ENCODE measurements around the gene B3GNT8.
"Not testable (repeated sequence)": the region's sequence is repeated elsewhere in the genome, so short reads cannot be mapped to it uniquely, and the experiment has no call there.

B3GNT8 gene

DNA sequence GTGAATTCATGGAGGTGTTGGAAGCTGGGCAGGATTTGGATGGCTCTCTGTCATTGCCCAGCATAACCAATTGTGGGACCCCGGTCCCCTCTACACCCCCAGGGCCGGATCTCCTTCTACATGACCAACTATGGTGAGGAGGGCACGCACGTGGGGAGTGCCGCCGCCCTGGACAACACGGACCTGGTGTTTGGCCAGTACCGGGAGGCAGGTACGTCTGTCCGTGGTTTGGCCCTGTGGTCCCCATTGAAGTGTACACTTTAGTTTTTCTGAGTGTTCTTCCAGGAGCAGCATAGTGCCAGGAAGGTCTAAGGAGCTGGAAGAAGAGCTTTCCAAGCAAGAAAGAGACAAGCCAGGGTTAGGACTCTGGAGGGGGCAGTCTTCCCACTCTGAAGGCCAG is 13.2 kb downstream of the B3GNT8 start:
- DNase-seq = no peak

DNA sequence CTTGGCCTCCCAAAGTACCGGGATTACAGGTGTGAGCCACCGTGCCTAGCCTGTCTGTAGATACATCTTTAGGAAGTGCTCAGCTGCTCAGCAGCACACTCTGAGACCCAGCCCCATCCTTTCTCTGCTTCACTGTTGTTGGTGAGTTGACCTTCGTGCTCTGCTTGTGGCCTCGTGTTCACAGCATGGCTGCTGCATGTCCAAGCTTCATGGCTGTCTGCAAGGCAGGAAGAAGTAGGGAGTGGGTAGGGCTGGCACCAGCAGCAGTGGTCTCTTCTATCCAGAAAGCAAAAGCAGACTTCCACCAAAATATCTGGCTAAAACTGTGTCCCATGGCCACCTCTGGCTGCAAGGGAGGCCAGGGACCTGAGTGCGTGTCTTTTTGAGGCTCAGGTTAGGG is 14.2 kb downstream of the B3GNT8 start:
- DNase-seq = no peak

DNA sequence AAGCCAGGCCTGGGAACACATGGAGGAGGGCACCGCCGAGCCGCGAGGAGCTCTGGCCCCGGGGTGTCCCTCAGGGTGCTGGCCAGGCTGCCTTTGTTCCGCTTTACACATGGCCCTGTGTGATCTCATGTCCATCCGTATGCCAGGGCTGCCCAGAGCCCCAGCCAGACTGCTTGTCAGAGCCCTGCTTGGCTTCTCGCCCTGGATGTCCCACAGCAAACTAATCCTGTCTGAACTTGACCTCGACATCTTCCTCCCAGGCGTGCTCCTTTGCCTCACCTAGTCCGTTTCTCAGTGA is 15.3 kb downstream of the B3GNT8 start:
- DNase-seq = no peak

DNA sequence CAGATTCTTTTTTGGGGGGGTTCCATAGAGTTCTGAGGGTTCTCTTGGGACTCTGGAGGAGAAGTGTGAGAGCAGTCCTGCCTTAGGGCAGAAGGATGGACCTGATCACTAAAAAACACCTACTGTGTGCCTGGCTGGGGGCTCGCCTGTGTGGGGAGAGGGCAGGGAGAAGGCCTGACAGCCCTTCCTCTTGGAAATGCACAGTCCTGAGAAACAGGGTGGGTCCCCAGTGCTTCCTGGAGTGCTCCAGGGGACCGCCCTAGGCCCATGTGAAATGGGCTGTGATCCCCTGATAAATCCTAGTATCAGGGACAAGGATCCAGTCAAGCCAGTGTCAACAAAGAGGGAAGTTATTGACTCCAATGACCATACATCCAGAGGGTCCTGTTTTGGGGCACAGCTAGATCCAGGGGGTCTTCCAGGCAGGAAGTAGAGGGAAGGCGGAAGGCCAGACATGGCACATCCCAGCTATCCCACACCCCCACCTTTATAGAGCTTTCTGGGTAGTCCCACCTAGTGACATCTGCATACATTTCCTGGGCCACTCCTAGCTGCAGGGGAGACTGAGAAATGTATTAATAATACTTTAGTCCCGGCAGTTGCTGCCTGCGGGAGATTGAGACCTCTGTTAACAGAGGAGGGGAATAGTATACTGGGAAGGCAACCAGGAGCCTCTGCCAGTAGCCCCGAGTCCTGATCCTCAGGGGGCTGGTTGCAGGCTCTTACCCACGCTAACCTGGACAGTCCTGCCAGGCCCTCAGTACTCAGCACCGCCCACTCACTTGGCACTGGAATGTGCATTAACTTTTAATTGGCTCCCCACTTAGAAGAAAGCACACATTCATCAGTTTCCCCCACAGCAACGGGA is 15.8 kb downstream of the B3GNT8 start:
- DNase-seq = no peak

DNA sequence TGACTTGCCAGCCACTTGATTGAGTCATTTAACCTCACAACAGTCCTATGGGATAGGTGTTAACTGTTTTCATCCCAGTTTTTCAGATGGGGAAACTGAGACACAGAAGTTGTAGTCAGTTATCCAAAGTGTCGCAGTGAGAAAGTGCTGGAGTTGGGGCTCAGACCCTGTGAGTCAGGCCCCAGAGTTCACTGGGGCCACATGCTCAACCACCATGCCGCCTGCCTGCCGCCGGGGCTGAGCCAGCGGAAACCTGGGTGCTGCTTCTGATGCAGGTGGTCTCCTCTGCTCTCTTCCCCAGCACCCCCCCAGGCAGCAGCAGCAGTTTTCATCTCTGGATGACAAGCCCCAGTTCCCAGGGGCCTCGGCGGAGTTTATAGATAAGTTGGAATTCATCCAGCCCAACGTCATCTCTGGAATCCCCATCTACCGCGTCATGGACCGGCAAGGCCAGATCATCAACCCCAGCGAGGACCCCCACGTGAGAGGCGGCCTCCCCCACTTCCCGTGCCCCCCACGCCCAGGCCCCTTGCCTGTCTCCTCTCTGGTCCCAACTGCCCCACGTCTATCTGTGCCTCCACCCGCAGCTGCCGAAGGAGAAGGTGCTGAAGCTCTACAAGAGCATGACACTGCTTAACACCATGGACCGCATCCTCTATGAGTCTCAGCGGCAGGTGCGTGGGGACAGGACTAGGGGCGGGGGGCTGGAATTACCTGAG is 16.7 kb downstream of the B3GNT8 start:
- DNase-seq = no peak

DNA sequence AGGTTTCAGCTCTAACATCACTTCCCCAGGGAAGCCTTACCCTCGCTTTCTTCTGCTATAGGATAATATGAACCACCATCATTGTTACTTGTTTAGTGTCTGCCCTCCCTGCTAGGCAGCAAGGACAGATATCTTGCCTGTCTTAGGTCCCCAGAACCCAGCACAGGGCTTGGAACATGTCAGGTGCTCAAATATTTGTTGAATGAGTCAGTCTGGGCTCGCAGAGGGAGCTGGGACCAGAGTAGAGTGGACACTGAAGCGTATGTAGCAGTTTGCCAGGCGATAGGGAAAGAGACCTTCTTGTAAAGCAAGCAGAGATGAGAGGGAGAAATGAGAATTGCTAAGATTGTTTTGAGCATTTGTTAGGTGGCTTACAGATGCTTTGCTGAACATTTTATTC is 17.9 kb downstream of the B3GNT8 start:
- DNase-seq = no peak

DNA sequence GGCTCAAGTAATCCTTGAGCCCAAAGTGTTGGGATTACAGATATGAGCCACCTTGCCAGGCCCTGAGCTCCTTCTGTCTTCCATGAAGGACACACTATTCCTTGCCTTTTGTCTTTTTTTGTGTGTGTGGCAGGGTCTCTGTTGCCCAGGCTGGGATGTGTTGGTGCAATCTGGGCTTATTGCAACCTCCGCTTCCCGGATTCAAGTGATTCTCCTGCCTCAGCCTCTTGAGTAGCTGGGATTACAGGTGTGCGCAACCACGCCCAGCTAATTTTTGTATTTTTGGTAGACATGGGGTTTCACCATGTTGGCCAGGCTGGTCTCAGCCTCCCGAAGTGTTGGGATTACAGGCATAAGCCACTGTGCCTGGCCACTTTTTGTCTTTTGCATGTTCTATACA is 18.3 kb downstream of the B3GNT8 start:
- not testable (repeated sequence) for DNase-seq

DNA sequence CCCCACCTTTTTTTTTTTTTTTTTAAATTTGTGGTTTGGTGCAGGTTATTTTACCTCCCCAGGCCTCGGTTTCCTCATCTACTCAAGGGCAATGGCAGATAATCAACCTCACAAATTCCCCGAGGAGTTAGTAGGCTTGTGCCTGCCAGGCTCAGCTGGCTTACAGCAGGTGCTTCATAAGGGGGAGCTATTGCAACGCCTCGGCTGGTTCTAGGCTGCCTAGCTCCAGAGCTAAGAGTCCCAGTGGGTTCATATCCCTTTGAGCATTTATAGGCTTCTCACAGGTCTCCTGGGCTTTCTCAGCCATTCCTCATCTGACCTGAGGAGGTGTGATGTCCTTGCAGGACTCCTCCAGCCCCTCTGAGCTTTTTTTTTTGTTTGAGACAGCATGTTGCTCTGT is 18.9 kb downstream of the B3GNT8 start:
- peak; percentile 20 for DNase-seq

DNA sequence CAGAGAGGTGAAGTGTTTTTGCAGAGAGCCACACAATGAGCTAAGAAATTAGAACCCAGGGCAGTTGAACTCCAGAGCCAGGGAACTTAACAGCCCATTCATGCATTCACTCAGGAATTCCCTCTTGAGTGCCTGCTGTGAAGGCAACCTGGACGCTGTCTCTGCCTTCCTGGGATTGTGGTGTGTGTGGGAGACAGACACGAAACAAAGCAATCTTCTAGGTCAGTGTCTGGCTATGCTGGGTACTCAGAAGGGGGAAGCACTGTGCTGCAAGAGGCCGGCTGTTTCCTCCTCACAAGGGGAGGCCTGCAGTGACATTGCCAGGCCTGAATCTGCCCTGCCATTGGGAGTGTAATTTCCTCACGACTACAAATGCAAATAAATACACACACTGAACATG is 19.9 kb downstream of the B3GNT8 start:
- DNase-seq = no peak

DNA sequence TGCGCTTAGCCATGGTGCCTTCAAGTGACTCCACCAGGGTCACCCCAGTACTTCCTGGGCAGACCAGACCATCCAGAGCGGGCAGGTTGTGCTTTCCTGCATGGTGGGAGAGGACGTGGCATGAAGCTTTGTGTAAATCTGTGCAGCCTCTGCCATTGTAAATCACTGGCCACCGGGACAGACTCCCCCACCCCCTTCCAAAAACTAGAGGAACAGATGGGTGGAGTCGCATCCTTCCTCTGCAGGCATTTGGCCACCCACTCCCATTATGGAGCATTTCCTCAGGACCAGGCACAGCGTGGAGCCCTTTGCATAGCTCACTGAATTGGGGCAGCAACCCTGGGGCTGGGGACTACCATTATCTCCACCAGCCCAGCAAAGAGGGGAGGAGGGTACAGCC is 21.4 kb downstream of the B3GNT8 start:
- DNase-seq = no peak

DNA sequence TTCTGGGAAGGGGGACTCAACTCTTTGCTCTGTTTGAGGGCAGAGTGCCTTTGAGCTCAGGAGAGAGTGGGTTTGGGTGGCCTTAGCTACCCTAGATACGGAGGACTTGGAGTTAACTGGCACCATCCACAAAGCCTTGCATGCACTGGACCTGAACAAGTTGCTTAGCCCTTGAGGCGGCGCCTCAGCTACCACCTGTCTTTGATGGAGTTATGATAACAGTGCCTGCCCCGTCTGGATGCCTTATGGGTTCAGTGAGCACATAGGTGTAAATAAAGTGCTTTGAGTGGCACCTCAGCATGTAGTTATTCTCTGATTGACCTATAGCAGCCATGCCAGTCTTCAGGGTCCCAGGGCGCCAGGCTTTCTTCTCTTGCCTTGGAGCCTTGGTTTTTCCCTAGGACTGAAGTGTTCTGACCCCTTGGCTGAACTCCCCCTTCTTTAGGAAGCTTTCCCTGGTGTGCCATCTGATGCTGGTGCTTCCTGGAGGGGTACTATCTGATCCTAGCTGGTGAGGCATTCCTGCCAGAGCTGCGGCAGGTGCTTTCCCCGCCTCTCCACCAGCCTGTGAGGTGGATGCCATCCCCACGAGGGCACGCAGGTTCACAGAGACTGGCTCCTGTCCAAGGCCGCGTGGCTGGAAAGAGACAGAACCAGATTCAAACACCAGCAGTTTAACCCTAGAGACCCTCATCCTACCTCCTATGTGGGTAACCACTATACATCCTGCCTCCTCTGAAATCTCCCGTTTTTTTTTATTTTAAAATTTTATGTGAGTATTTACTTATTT is 23.8 kb downstream of the B3GNT8 start:
- DNase-seq = no peak

DNA sequence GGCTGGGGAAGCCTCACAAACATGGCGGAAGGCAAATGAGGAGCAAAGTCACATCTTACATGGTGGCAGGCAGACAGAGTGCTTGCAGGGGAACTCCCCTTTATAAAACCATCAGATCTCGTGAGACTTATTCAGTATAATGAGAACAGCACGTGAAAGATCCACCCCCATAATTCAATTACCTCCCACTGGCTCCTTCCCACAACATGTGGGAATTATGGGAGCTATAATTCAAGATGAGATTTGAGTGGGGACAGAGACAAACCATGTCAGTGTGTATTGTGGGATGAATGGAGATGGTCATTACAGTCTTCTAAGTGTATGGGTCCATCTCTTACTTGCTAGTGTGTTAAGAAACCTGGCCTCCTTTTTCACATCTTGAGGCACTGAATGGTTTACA is 25.2 kb downstream of the B3GNT8 start:
- no peak for DNase-seq

DNA sequence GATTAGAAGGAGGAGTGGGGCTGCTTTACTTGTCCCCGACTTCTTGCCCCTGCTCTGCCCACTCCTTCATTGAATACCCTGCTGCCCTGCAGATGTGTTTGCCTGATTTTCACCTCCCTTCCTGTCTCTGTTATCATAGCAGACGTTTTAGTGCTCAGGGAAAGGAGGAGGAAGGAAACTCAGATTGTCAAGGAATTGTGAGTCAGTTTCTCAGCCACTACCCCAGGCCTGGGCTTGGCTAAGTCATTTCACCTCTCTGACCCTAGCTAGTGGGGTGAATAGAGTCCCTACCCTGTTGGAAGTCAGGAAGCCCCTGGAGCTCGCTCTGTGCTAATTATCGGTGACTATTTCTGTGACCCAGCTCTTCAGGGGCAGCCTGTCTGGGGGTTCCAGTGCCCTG is 25.7 kb downstream of the B3GNT8 start:
- DNase-seq = no peak

DNA sequence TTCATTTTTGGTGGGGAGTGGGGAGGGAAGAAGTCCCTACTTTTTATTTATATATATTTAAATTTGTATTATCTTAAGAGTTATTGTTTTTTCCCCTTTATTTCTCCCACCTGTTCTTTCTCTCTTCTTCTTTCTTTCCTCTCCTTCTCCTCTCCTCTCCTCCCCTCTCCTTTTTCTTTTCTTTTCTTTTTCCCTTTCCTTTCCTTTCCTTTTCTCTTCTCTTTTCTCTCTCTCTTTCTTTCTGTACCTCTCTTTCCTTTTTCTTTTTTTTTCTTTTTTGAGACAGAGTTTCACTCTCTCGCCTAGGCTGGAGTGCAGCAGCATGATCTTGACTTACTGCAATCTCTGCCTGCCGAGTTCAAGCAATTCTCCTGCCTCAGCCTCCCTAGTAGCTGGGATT is 27.6 kb downstream of the B3GNT8 start:
- no peak for DNase-seq

DNA sequence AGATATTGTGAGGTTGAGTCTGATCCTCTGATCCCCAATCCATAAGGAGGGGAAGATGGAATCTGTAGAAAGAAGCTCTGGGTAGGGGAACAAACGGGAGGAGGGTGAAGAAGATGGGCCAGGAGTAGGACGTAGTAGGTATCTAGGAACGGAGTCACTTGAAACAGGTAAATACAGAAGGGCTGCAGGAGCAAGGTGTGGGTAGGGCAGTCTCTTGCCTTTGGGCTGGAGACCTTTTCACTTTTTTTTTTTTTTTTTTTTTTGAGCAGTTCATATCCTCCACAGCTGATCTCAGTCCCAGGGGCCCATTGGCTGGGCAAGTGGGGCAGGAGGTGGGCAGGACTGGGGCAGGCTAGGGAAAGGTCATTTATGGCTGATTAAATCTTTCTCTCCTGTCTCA is 28.1 kb downstream of the B3GNT8 start:
- no peak for DNase-seq

DNA sequence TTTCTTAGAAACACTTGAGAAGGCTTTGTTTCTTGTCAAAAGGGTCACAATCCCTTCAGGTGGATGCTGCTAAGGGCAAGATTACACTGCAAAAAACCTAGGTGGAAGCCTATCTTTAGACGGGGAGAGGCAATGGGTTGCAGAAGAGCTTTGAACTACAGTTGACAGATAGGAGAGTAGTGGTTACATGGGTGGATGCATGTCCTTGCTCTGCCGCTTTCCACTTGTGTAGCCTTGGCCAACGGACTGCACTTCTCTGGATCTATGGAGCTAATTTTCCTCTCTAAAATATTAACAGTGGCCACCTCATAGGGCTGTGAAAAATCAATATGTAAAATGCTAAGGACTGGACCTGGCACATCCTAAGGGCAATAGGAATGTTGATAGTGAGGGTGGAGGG is 28.6 kb downstream of the B3GNT8 start:
- no peak for DNase-seq

DNA sequence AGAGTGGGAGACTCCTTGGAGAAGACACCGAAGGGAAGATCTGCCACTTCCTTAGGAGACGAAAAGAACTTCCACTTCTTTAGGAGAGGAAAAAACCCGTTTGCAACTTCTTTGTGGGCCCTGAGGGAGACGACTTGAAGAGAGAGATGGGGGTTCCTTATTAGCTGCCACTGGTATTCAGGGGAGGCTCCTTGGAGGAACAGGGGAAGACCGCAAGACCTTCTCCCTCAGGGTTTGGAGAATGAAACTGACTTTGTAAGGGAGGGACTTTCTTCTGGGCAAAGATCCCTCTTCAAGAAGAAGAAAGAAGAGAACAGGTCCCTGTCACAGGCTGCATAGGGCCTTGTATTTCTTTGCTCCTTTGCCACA is 29.1 kb downstream of the B3GNT8 start:
- DNase-seq = no peak

DNA sequence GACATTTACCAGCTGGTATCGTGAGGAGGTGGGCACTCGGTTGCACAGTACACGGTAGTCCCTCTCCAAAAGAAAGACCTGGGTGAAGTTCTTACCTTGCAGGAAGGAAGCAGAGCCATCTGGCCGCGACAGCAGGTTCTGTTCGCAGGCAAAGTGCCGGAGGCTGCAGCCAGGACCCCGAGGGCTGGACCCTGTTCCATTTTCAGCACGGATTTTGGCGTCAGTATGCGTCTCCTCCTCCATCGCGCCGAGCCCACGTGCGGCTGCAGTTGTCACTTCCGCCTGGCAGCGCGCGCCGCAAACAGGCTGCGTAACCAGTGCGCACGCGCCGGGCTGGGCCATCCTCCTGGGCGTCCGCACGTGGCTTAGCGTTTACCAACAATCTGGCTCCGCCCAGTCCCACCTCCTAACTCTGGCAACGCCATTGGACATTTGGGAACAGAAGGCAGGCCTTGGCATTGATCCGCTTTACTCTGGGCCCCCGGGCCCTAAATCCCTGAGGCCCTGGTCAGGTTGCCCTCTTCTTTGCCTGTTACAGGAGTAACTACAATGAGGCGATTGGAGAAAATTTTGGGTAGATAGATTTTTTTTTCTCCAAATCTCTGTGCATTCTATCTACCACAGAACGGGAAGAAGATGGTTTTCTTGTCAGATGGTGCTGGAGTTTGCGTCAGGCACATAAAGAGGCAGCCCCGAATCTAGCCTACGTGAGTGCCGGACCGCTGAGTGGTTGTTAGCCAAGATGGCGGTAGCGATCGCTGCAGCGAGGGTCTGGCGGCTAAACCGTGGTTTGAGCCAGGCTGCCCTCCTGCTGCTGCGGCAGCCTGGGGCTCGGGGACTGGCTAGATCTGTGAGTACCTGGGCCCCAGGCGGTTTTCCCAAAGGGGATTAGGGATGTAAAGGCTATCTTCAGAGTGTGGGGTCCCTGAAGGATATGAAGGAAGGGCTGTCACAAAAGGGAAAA is 29.8 kb downstream of the B3GNT8 start, which contains the start of the genes BCKDHA and EXOSC5:
BCKDHA (plus strand) TSS at position 733 of the 964 bp plus-strand sequence; CDS start at position 743, 10 bp downstream.
EXOSC5 (minus strand) TSS at position 274 of the 964 bp plus-strand sequence; CDS start at position 243, 31 bp downstream.
- DNase-seq = peak; percentile 98

DNA sequence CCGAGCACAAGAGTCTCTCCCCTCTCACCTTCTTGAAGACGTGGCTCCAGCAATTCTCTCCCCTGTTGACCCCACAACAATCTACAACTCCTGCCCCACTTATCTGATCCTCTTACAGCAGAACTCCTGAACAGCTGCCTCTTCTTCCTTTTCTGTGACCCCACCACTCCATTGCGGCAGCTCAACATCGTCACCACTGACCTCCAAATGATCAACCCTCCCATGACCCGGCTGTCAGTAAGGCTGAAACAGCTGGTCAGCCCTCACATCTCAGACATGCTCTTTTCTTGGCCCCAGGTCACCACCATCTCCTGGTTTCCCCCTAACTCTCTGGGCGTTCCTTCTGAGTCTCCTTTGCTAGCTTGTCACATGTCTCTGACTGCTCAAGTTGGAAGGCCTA is 31.8 kb downstream of the B3GNT8 start:
- no peak for DNase-seq

DNA sequence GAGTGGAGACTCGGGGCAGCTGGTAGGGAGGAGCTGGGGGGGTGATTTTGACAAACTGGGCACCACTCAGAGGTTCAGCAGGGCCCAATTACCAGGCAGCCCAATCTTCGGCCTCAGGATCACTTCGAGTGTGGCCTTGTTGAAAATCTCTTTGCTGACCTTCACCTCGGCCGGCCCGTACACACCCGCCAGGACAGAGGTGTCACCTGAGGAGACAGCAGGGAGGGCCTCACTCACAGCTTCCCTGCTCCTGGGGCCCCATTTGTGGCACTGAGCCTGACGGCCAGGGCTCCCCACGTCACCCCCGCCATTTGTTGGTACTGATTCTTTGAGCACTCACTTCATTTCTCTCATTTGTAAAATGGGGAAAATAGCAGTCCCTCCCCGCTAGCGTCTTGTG is 34.4 kb downstream of the B3GNT8 start:
- no peak for DNase-seq

DNA sequence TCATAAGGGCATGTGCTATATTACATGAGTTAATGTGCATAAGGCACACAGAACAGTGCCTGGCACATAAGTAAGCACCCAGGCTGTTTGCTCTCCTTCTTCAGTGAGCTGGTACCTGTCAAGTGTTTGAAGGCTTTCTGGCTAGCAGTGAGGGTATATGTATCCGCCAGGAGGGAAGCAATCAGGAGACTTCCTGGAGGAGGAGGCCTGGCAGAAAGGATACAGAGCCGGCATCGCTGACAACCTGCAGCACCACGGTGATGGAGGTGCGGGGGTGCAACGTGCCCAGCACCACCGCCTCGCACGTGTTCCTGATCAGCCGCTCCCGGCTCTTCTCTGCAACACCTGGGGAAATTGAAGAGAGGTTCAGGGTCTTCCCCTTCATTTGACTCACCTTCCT is 35.6 kb downstream of the B3GNT8 start:
- DNase-seq = no peak

DNA sequence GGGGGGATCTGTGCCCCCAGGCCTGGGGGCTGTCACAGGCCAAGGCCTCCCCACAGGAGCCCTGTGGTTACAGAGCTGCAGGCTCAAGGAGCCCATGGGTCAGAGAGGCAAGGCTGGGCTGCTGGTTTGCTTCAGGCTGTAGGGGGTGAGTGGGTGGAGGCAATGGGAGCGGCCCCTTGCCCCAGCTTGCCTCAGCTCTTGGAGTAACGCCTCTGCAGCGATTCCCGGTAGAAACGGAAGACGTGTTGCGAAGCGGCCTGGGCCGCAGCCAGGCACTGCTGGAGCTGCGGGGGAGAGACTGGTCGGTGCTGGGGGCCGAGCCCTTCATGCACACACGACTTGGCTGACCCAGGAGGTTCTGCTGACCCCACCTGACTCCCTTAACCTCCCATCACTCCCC is 40.7 kb downstream of the B3GNT8 start:
- DNase-seq = no peak

DNA sequence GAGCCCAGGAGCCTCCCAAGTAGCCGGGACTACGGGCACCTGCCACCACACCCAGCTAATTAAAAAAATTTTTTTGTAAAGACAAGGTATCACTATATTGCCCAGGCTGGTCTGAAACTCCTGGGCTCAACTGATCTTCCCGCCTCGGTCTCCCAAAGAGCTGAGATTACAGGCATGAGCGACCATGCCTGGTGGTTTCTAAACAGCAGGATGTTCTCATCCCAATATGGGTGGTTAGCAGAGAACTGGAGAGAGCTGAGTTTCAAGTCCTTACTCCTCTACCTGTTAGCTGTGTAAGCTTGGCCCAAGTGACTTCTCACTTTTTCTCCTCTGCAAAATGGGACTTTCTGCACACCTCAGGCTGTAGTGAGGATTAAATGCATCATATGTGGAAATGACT is 42.8 kb downstream of the B3GNT8 start:
- no peak for DNase-seq
